H1 (cell line): Measurements from ENCODE around the gene STH. TPM values are rescaled to one million over a fixed set of nuclear protein-coding genes. Genes with fewer than 3 reads are reported as not detected.
"Not testable (repeated sequence)": the region's sequence is repeated elsewhere in the genome, so short reads cannot be mapped to it uniquely, and the experiment has no call there.

ENCODE experiments used
- CTCF ChIA-PET: fragments of 300-600 bp; sonication (Branson Sonifier 250); formaldehyde crosslinking; loops from one replicate; lab custom pipeline; 2021; ENCODE audit not compliant: partially characterized antibody; lab: Charles Lee
- POLR2A ChIA-PET: fragments of 300-600 bp; sonication (Branson Sonifier 250); formaldehyde crosslinking; loops from one replicate; lab custom pipeline; 2021; ENCODE audit warnings: inconsistent platforms; ENCODE audit not compliant: partially characterized antibody; lab: Charles Lee
- DNase-seq, 2 experiments: peaks; one replicate each; pipeline versions ENCODE4 v3.0.0 to v3.0.0-alpha.2; 2010 to 2022; ENCODE audit warnings: low spot score in 2 of 2, low read depth in 1 of 2, mixed read lengths in 1 of 2
- FAIRE-seq: peaks from 2 replicates; lab custom pipeline; 2011; peaks lifted over from hg19 to GRCh38; lab: Jason Lieb, UNC
- H2AFZ ChIP-seq: 2 replicates; pipeline ENCODE4 v1.8.1; 2012; ENCODE audit warnings: low read length, inconsistent platforms
- H2AK5ac ChIP-seq: 2 replicates; pipeline ENCODE4 v1.6.1; 2013; ENCODE audit warnings: low read depth, low read length
- H2BK120ac ChIP-seq: replicated peaks from 2 replicates; pipeline ENCODE3; 2013; ENCODE audit warnings: low read depth, low read length, inconsistent platforms
- H2BK12ac ChIP-seq: 2 replicates; pipeline ENCODE4 v1.6.1; 2013; ENCODE audit warnings: low read depth, low read length
- H2BK15ac ChIP-seq: 2 replicates; pipeline ENCODE4 v1.6.1; 2013; ENCODE audit warnings: low read length
- H2BK20ac ChIP-seq: 2 replicates; pipeline ENCODE4 v1.6.1; 2013; ENCODE audit warnings: low read length
- H2BK5ac ChIP-seq: 2 replicates; pipeline ENCODE4 v1.6.1; 2013; ENCODE audit warnings: low read depth, low read length
- H3K14ac ChIP-seq: 2 replicates; pipeline ENCODE4 v1.6.1; 2013; ENCODE audit warnings: inconsistent platforms; ENCODE audit not compliant: insufficient read length
- H3K18ac ChIP-seq: 2 replicates; pipeline ENCODE4 v1.6.1; 2013; ENCODE audit warnings: low read length; ENCODE audit errors: extremely low read depth
- H3K23ac ChIP-seq: 2 replicates; pipeline ENCODE4 v1.6.1; 2013; ENCODE audit warnings: inconsistent platforms; ENCODE audit not compliant: insufficient read length
- H3K23me2 ChIP-seq: 2 replicates; pipeline ENCODE4 v1.6.1; 2013; ENCODE audit warnings: low read depth, low read length
- H3K27ac ChIP-seq: 2 replicates; pipeline ENCODE4 v1.6.1; 2011; ENCODE audit warnings: low read depth, low read length, inconsistent platforms
- H3K27me3 ChIP-seq, 4 experiments: replicated peaks in 1 of 4; 1 replicate in 1 of 4; 2 replicates in 3 of 4; pipeline versions ENCODE4 v1.6.1 to v1.8.1; 2011 to 2013; ENCODE audit warnings: low read length in 3 of 4, mild to moderate bottlenecking in 3 of 4, inconsistent platforms in 2 of 4, mixed read lengths in 2 of 4, moderate library complexity in 1 of 4; ENCODE audit not compliant: control insufficient read depth in 3 of 4, insufficient read depth in 3 of 4; ENCODE audit errors: extremely low read depth in 1 of 4
- H3K36me3 ChIP-seq, 4 experiments: 2 replicates each; pipeline versions ENCODE4 v1.6.1 to v1.8.1; 2011 to 2013; ENCODE audit warnings: mild to moderate bottlenecking in 4 of 4, low read length in 3 of 4, moderate library complexity in 2 of 4, control low read depth in 1 of 4, inconsistent platforms in 1 of 4; ENCODE audit not compliant: insufficient read depth in 4 of 4, control insufficient read depth in 2 of 4
- H3K4ac ChIP-seq: replicated peaks from 2 replicates; pipeline ENCODE3; 2013; ENCODE audit warnings: low read length, low read depth, mixed read lengths, inconsistent platforms; ENCODE audit not compliant: insufficient read length
- H3K4me1 ChIP-seq, 4 experiments: replicated peaks in 1 of 4; 1 replicate in 1 of 4; 2 replicates in 3 of 4; pipeline versions ENCODE4 v1.6.1 to v1.8.1; 2011 to 2013; ENCODE audit warnings: low read length in 3 of 4, inconsistent platforms in 2 of 4, mixed read lengths in 1 of 4; ENCODE audit not compliant: insufficient read depth in 4 of 4, control insufficient read depth in 3 of 4
- H3K4me2 ChIP-seq, 2 experiments: 2 replicates each; pipeline versions ENCODE4 v1.6.1 to v1.8.1; 2011 to 2013; ENCODE audit warnings: low read depth in 2 of 2, low read length in 2 of 2, control low read depth in 1 of 2, inconsistent platforms in 1 of 2, mild to moderate bottlenecking in 1 of 2; ENCODE audit not compliant: insufficient read depth in 1 of 2
- H3K4me3 ChIP-seq, 4 experiments: fragments of 200-600, 300-600 bp in 1 of 4; sonication (generic), shearing (Covaris generic), sonication (Bioruptor Twin) in 1 of 4; 2 replicates each; pipeline versions ENCODE4 v1.5.1 to v1.8.1; 2011 to 2016; ENCODE audit warnings: low read length in 4 of 4, low read depth in 3 of 4, control low read depth in 2 of 4, inconsistent platforms in 2 of 4, mild to moderate bottlenecking in 2 of 4, mixed read lengths in 1 of 4, moderate library complexity in 1 of 4; ENCODE audit not compliant: insufficient read depth in 2 of 4; ENCODE audit errors: extremely low read depth in 1 of 4
- H3K56ac ChIP-seq: replicated peaks from 2 replicates; pipeline ENCODE3; 2013; ENCODE audit warnings: low read depth, mild to moderate bottlenecking, mixed read lengths, low read length, inconsistent platforms; ENCODE audit not compliant: insufficient read length
- H3K79me1 ChIP-seq: 2 replicates; pipeline ENCODE4 v1.6.1; 2013; ENCODE audit warnings: low read depth, low read length, control low read depth
- H3K79me2 ChIP-seq, 2 experiments: 2 replicates each; pipeline versions ENCODE4 v1.6.1 to v1.8.1; 2012 to 2013; ENCODE audit warnings: low read length in 2 of 2, mild to moderate bottlenecking in 2 of 2, inconsistent platforms in 1 of 2; ENCODE audit not compliant: insufficient read depth in 2 of 2, control insufficient read depth in 1 of 2
- H3K9ac ChIP-seq, 4 experiments: replicated peaks in 1 of 4; 1 replicate in 1 of 4; 2 replicates in 3 of 4; pipeline versions ENCODE4 v1.6.1 to v1.8.1; 2011 to 2013; ENCODE audit warnings: low read depth in 3 of 4, low read length in 3 of 4, control low read depth in 2 of 4, mild to moderate bottlenecking in 2 of 4, moderate library complexity in 2 of 4, inconsistent platforms in 1 of 4; ENCODE audit errors: extremely low read depth in 1 of 4
- H3K9me3 ChIP-seq, 2 experiments: 2 replicates each; pipeline versions ENCODE4 v1.6.1 to v1.8.1; 2012 to 2013; ENCODE audit warnings: mild to moderate bottlenecking in 2 of 2, moderate library complexity in 2 of 2, control low read depth in 1 of 2, inconsistent platforms in 1 of 2, low read depth in 1 of 2, low read length in 1 of 2, mixed read lengths in 1 of 2; ENCODE audit not compliant: insufficient read depth in 2 of 2
- H4K20me1 ChIP-seq, 2 experiments: replicated peaks in 1 of 2; 2 replicates each; pipeline versions ENCODE3 to v1.8.1; 2011 to 2013; ENCODE audit warnings: inconsistent platforms in 2 of 2, low read length in 2 of 2, mild to moderate bottlenecking in 1 of 2; ENCODE audit not compliant: insufficient read depth in 2 of 2, control insufficient read depth in 1 of 2
- H4K5ac ChIP-seq: 2 replicates; pipeline ENCODE4 v1.6.1; 2013; ENCODE audit warnings: low read length, low read depth, mixed read lengths, inconsistent platforms; ENCODE audit not compliant: insufficient read length
- H4K8ac ChIP-seq: 2 replicates; pipeline ENCODE4 v1.8.0; 2013; ENCODE audit warnings: mild to moderate bottlenecking, moderate library complexity, low read length, inconsistent platforms; ENCODE audit not compliant: insufficient read depth; ENCODE audit errors: extremely low read depth
- H4K91ac ChIP-seq: replicated peaks from 2 replicates; pipeline ENCODE3; 2013; ENCODE audit warnings: low read length, mixed read lengths, inconsistent platforms; ENCODE audit not compliant: insufficient read length
- WGBS, 2 experiments: shearing (Covaris generic) in 1 of 2; methylation state at CpG; one replicate each; pipeline versions ENCODE4 v1.1.6 to v1.1.7; 2013 to 2015; ENCODE audit warnings: low lambda C conversion rate in 2 of 2, mixed read lengths in 2 of 2, inconsistent platforms in 1 of 2, low coverage in 1 of 2, missing lambda C conversion rate in 1 of 2; ENCODE audit not compliant: insufficient replicate concordance in 2 of 2, insufficient coverage in 1 of 2, insufficient read length in 1 of 2; ENCODE audit errors: extremely low coverage in 1 of 2, missing lambda C conversion rate in 1 of 2; 5-methylcytosine and 5-hydroxymethylcytosine counted together
- polyA plus RNA-seq, 7 experiments: library from polyadenylated mRNA; depleted of rRNA in 3 of 7; stranded (reverse) in 5 of 7; unstranded in 2 of 7; fragments of >200 nt in 5 of 7; fragments of 200-250 nt in 2 of 7; gene quantifications; 1 replicate in 5 of 7; 2 replicates in 1 of 7; 4 replicates in 1 of 7; pipeline versions ENCODE4 v1.2.1 to v1.2.3, GENCODE V29; 2011 to 2013; ENCODE audit warnings: missing spikeins in 2 of 7, mixed read lengths in 2 of 7
- total RNA-seq: library from RNA; stranded (reverse); fragmentation: NEBNext Ultra II Directional; extraction: Animal tissue kit (Norgen Biotek cat#: 25700); gene quantifications from 2 replicates; pipeline ENCODE4 v1.2.1, GENCODE V29; 2021

Gene STH
- total and polyA plus RNA-seq, 2 of the 8 experiments (the other 6 are each of a cell fraction or from before 2014, with no cell fraction given): not detected

GRCh38 chr17:46019408-46019925 lies 20.4 kb downstream of the STH start:
- H3K14ac ChIP-seq, FAIRE-seq, H2BK120ac ChIP-seq, H2BK20ac ChIP-seq, DNase-seq, H4K91ac ChIP-seq, H2BK5ac ChIP-seq, H4K20me1 ChIP-seq, H3K23ac ChIP-seq, H2AK5ac ChIP-seq, H3K79me1 ChIP-seq, H3K36me3 ChIP-seq, H4K8ac ChIP-seq, H3K27me3 ChIP-seq, H3K18ac ChIP-seq, H2AFZ ChIP-seq, H3K4ac ChIP-seq, H4K5ac ChIP-seq, H3K27ac ChIP-seq, H2BK12ac ChIP-seq, H3K4me3 ChIP-seq, H2BK15ac ChIP-seq, H3K23me2 ChIP-seq, H3K56ac ChIP-seq, H3K4me2 ChIP-seq, H3K9ac ChIP-seq, H3K79me2 ChIP-seq, H3K4me1 ChIP-seq, H3K9me3 ChIP-seq: not testable (repeated sequence)
- ChIA-PET POLR2A (interaction anchor here (0.5 kb wide), 1 partner anchor 26 kb away, joined by 3 read pairs; no protein-coding TSS in a partner anchor), CTCF (interaction anchor here (0.6 to 2.3 kb wide), 4 partner anchors 11 to 805 kb away, joined by 3 to 7 read pairs (median 4); no protein-coding TSS in a partner anchor)
- 91% methylated on average over 8 of the region's 8 CpGs; no CpG with 5 or more reads in 1 of the 2 experiments for WGBS, 2 experiments
